GM18511 (cell line): ENCODE data around the gene MDFI.

Experiments used
- ATAC-seq: cut with Tn5 transposase; IDR thresholded peaks from one replicate; pipeline ENCODE4 v1.9.1; 2021; ENCODE audit warnings: mild to moderate bottlenecking, moderate library complexity; ENCODE audit not compliant: unreplicated experiment

The MDFI gene

DNA sequence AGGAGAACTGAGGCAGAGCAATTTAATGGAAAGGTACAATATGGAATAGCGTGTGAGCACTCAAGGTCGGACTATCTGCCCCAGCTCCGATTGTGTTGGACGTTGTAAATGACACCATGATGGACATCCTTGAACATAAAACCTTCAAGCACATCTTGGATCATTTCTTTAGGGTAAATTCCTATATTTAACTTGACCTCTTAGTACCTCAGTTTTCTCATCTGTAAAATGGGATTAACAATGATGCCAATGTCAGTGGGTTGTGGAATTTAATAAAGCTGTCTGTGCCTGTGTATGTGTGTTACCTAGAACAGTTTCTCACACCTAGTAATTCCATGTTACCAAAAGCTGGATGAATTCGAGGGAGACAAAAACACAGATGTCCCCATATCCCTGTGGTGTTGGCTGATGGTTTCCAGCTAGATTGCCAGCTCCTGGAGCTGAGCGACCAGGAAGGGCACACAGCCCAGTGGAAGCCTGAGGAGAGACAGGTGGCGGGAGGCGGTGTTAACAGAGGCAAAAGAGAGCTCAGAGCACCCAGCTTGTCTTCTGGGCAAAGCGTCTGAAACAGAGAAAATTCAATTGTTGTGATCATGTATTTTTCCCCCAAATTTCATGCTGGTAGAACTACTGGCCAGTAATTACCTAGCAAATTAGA lies 32.6 kb downstream of the MDFI start:
- ATAC-seq: no peak

DNA sequence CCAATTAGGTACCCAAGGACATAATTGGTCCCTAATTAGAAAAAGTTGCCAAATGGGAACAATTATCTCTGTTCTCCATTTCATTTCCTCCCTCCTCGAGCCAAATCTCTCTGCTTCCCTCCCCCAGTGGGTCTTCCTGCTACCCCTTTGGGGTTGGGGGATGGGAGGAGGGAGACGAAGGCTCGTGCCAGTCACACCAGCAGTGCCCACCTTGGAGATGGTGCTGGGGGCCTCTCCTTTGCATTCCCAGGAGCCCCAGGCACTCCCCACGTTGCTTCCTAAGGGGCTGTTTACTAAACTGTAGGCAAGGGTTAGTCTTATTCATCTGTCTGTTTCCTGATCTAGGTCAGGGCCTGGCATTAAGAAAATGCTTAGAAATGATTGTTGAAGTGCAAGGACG lies 33.1 kb downstream of the MDFI start:
- no peak for ATAC-seq

- ATAC-seq: no peak
Measured at GRCh38 chr6:41672016-41672415, 33.7 kb downstream of the MDFI start.

GRCh38 chr6:41672816-41673703 lies 34.8 kb downstream of the MDFI start:
- ATAC-seq: no peak

- ATAC-seq: no peak
Measured at GRCh38 chr6:41673704-41674000, 35.4 kb downstream of the MDFI start.

DNA sequence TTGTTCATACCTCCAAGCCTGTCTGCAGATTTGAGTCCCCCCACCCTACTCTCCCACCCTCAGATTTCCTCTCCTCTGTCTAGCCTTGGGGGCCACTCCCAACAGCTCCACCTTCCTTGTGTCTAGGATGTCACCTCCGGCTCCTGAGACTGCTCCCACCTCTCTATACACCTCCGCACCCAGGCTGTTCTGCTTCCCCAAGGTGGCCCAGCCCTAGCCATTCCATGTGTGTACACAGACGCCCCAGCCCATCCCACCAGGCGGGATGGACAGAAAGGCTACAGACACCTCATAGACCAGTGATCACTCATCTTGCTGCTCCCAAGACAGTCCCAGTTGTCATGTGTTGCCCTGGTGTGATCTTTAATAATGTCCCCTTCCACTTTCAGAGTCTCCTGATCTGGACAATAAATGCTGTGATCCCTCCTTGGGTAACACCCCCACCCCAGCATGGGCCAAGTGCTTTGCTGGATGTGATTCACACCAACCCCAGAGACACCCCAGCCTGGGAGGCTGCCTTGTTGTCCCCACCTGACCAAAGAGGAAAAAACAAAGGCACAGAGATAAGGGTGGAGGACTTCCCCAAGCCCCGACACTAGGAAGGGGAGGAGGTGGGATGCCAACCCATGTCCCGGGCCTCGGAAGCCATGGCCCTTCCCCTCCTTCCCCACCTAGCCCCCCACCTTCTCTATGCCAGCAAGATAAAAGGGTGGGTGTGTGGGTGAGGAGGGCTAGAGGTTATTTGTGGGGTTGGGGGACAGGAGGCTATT lies 36.1 kb downstream of the MDFI start:
- no peak for ATAC-seq

GRCh38 chr6:41675176-41675775 lies 37.0 kb downstream of the MDFI start:
- ATAC-seq: no peak

- no peak for ATAC-seq
Measured at GRCh38 chr6:41675992-41676391, 37.7 kb downstream of the MDFI start.

GRCh38 chr6:41676431-41676830 lies 38.2 kb downstream of the MDFI start:
- ATAC-seq: no peak

DNA sequence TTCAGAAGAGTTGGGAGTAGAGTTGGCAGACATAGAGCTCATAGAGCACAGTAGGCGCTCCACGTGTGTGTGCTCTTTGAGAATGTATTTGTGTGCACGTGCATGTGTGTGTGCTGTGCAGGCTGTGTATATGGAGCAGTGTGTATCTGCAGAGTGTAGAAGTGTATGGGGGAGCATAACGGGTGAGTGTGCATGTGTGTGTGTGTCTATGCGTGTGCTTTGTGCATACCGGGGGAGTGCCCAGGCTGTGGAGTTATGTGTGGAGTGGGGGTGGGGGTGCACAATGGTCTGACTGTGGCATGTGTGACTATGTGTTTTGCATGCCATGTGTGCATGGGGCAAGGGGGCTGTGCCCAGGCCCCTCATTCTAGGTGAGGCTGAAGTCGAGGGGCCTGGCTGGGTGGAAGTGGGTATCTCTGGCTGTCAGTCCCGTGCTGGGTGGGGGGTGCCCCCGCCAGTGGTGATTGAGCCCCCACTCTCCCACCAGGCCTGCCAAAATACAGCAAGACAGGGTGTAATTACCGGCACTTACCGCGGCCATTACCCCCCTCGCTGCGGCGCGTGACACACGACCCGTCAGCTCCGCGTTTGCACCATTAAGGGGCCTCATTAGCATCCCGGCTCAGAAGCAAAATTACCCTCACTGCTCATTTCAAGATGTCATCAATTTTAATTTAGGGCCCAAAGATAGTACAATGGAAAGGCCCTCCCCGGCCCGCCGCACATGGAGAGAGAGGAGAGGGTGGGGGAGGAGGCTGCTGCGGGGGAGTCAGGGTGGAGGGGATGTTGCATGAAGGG lies 39.1 kb downstream of the MDFI start:
- no peak for ATAC-seq

DNA sequence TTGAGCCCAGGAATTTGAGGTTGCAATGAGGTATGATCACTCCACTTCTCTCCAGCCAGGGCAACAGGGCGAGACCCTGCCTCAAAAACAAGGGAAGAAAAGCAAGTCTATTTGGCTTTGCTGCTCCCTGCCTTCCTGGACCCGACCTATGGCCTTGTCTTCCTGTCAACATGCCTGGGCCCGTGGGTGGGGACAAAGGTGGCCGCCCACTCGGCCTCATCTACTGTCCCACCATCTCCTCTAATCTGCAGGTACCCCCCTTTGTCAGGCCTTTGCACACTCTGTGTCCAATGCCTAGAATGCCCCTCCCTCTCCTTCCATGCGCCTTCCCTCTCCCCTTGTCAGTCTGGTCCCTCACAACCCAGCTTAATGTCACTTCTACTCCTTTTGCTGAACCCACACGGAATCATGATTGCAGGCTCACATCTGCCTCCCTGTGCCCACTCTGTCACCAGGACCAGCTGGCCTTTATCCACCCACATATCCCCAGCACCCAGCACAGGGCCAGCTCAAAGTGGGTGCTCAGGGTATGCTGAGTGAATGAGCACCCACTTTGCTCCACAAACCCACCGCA lies 40.3 kb downstream of the MDFI start:
- no peak for ATAC-seq

DNA sequence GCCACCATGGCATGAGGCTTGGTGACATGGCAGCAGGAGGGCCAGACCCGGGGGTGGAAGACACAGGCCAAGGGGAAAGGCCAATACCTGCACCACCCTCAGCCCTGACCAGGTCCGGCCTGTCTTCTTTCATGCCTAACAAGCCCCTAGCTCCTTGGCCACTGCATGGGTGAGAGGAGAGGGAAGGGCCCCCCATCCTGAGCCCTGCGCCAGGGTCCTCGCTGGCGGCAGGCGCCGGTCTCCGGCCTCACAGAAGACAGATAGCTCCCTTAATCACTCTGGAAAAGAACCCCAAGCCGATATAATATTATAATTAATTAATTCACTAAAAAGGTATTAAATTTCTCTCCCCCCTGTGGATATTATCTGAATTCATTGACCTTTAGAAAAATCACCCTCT lies 41.4 kb downstream of the MDFI start:
- ATAC-seq: no peak

- no peak for ATAC-seq
Measured at GRCh38 chr6:41680182-41680965, 42.1 kb downstream of the MDFI start.

GRCh38 chr6:41682056-41682477 lies 43.8 kb downstream of the MDFI start:
- ATAC-seq: peak; percentile 52

DNA sequence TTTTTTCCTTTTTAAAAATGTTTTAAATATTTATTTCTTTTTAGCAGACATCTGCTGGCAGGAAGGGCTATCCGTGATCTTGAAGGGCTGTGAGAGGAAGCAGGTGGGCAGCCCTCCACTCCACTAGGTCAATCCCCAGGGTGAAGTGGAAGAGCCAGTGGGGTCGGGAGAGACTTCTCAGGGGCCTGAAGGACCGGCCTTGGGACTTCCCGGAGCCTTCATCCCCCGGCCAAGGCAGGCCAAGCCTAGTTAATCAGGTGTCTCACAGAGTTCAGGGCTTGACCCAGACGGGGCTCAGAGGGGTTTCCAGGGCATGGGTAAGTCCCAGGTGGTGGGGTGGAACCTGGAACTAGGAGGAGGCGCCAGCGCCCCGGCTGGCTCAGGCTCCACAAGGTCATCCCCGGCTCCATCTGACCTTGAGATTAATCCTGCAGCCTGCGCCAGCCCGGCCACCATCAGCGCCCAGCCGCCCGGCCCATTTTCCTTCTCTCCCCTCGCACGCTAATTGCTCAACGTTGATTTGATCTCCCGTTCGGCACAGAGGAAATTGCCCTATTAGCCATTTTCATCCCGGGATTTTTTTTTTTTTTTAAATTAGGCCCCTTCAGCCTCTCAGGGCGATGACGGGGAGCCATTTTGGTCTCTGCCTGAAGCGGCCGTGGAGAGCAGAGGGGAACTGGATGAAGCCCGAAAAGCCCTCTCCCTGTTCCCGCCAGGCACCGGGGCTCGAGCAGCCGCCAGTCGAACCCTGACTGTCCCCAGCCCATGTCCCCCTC lies 44.4 kb downstream of the MDFI start:
- ATAC-seq: peak; percentile 19

GRCh38 chr6:41683273-41683522 lies 44.9 kb downstream of the MDFI start:
- ATAC-seq: peak; percentile 19

DNA sequence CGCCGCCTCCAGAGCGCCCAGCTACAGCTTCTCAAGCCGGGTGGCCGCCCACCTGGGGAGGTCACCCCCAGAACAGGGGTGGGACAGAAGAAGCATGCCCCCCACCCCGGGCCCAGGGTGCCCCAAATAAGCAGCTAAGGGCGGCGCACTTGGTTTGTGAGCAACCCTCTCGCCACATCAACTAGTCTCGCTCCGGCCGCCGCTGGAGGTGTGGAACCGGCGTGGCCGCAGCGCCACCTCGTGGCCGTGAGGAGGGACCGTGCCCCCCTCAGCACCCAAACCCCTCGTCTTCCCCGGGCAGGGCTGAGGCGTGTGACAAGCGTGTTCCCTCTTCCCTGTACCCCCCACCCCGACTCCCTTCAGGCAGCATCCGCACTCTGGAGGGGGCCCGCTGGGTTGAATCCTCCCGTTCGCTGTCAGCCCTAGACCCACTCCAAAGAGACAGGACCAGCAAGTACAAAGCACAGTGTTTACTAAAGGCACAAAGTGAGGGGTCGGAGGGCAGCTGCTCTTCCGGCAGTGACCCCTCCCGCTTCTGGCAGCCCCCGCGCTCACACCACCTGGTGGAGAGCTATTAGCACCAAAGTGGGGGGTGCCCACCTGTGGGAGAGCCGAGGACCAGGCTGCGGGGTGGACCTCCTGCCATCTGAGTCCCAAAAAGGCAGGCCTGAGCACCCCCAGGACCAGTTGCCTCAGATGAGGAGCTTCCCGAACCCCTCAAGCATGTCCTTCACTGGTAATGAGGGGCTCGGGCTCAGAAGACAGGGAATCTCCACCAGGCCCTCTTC lies 45.4 kb downstream of the MDFI start:
- peak; percentile 79 for ATAC-seq
